GM23338 (cell line): Measurements from ENCODE around the gene CDYL. TPM values are rescaled to one million over a fixed set of nuclear protein-coding genes. Genes with fewer than 3 reads are reported as not detected.

Source experiments
- ATAC-seq: fragments of 200-7000 bp; cut with Tn5 transposase; 3 replicates; pipeline ENCODE4 v1.9.1; 2020
- DNase-seq: peaks from one replicate; pipeline ENCODE4 v3.0.0-alpha.2; 2015; ENCODE audit warnings: low spot score
- H2AFZ ChIP-seq: fragments of 200-600 bp; sonication (generic); 2 replicates; pipeline ENCODE4 v1.8.0; 2016; ENCODE audit warnings: antibody characterized with exemption, mild to moderate bottlenecking, moderate library complexity
- H3F3A ChIP-seq: fragments of 200-600 bp; sonication (generic); replicated peaks from 2 replicates; pipeline ENCODE4 v1.8.0; 2017; ENCODE audit warnings: antibody characterized with exemption, mixed run types, low read depth
- H3K27ac ChIP-seq: fragments of 200-600 bp; sonication (generic); 2 replicates; pipeline ENCODE4 v1.6.1; 2016; ENCODE audit warnings: low read depth
- H3K27me3 ChIP-seq: fragments of 200-600 bp; sonication (generic); 2 replicates; pipeline ENCODE4 v1.8.0; 2016; ENCODE audit warnings: mild to moderate bottlenecking, mixed run types, moderate library complexity; ENCODE audit not compliant: insufficient read depth
- H3K36me3 ChIP-seq: fragments of 200-600 bp; sonication (generic); 2 replicates; pipeline ENCODE4 v1.8.0; 2016; ENCODE audit warnings: mild to moderate bottlenecking; ENCODE audit not compliant: insufficient read depth
- H3K4me1 ChIP-seq: fragments of 200-600 bp; sonication (generic); 2 replicates; pipeline ENCODE4 v1.8.0; 2016; ENCODE audit warnings: mild to moderate bottlenecking, moderate library complexity; ENCODE audit not compliant: insufficient read depth
- H3K4me2 ChIP-seq: fragments of 200-600 bp; sonication (generic); 2 replicates; pipeline ENCODE4 v1.7.1; 2017; ENCODE audit warnings: mixed run types
- H3K4me3 ChIP-seq: fragments of 200-600 bp; sonication (generic); 2 replicates; pipeline ENCODE4 v1.6.1; 2016; ENCODE audit warnings: mixed run types
- H3K79me2 ChIP-seq: fragments of 200-600 bp; sonication (generic); replicated peaks from 2 replicates; pipeline ENCODE4 v1.8.0; 2017; ENCODE audit warnings: mild to moderate bottlenecking; ENCODE audit not compliant: insufficient read depth
- H3K9me2 ChIP-seq: fragments of 200-600 bp; sonication (generic); 2 replicates; pipeline ENCODE4 v1.8.0; 2017; ENCODE audit not compliant: insufficient read depth
- H4K20me1 ChIP-seq: fragments of 200-600 bp; sonication (generic); replicated peaks from 2 replicates; pipeline ENCODE4 v1.8.0; 2017; ENCODE audit warnings: mild to moderate bottlenecking; ENCODE audit not compliant: insufficient read depth
- H3K27ac Mint-ChIP-seq: 2 replicates; pipeline ENCODE4 v1.8.0; 2020; ENCODE audit warnings: inconsistent platforms, mild to moderate bottlenecking, moderate library complexity, mixed read lengths
- H3K27me3 Mint-ChIP-seq: 3 replicates; pipeline ENCODE4 v1.8.0; 2022; ENCODE audit warnings: low read depth, mild to moderate bottlenecking, moderate library complexity, mixed read lengths, inconsistent platforms; ENCODE audit not compliant: insufficient read depth, poor library complexity
- H3K36me3 Mint-ChIP-seq: 3 replicates; pipeline ENCODE4 v1.8.0; 2021; ENCODE audit warnings: low read depth, mild to moderate bottlenecking, inconsistent platforms, moderate library complexity, mixed read lengths
- H3K4me1 Mint-ChIP-seq: 3 replicates; pipeline ENCODE4 v1.8.0; 2020; ENCODE audit warnings: mild to moderate bottlenecking, inconsistent platforms, mixed read lengths
- H3K4me3 Mint-ChIP-seq: 3 replicates; pipeline ENCODE4 v1.8.0; 2021; ENCODE audit warnings: moderate library complexity, mild to moderate bottlenecking, inconsistent platforms, mixed read lengths
- H3K9me3 Mint-ChIP-seq: 3 replicates; pipeline ENCODE4 v1.8.0; 2020; ENCODE audit warnings: moderate library complexity, mild to moderate bottlenecking, inconsistent platforms, mixed read lengths
- CREB1 ChIP-seq: fragments of 250-450 bp; sonication (Bioruptor Pico); IDR thresholded peaks from 2 replicates; pipeline ENCODE4 v1.5.0; 2020; ENCODE audit warnings: low read depth, mild to moderate bottlenecking, moderate library complexity
- CTCF ChIP-seq, 2 experiments: fragments of 200-600 bp in 1 of 2; sonication (generic) in 1 of 2; conservative IDR thresholded peaks; 2 replicates each; pipeline versions ENCODE4 v1.5.1 to v1.6.1; 2016 to 2017; ENCODE audit warnings: antibody characterized with exemption in 2 of 2, low read depth in 2 of 2, mild to moderate bottlenecking in 2 of 2, moderate library complexity in 1 of 2
- ETS1 ChIP-seq: IDR thresholded peaks from 2 replicates; pipeline ENCODE4 v1.6.1; 2016; ENCODE audit warnings: antibody characterized with exemption
- EZH2 ChIP-seq: fragments of 200-600 bp; sonication (generic); IDR thresholded peaks from one replicate; pipeline ENCODE4 v1.8.0; 2017; ENCODE audit warnings: antibody characterized with exemption, mild to moderate bottlenecking, low read depth; ENCODE audit not compliant: unreplicated experiment
- EZH2phosphoT487 ChIP-seq: fragments of 200-600 bp; sonication (generic); IDR thresholded peaks from one replicate; pipeline ENCODE4 v1.8.1; 2018; ENCODE audit warnings: antibody characterized with exemption; ENCODE audit not compliant: unreplicated experiment
- JUNB ChIP-seq: IDR thresholded peaks from one replicate; pipeline ENCODE4 v1.6.1; 2016; ENCODE audit warnings: antibody characterized with exemption; ENCODE audit not compliant: unreplicated experiment
- NANOG ChIP-seq: IDR thresholded peaks from 2 replicates; pipeline ENCODE4 v1.6.1; 2016; ENCODE audit warnings: antibody characterized with exemption, borderline replicate concordance
- POLR2AphosphoS5 ChIP-seq: IDR thresholded peaks from 2 replicates; pipeline ENCODE4 v1.6.1; 2016; ENCODE audit warnings: antibody characterized with exemption, low read depth
- STAT1 ChIP-seq: IDR thresholded peaks from one replicate; pipeline ENCODE4 v1.6.1; 2016; ENCODE audit warnings: antibody characterized with exemption; ENCODE audit not compliant: unreplicated experiment
- ZNF114 ChIP-seq: fragments of 250-450 bp; sonication (Bioruptor Pico); IDR thresholded peaks from 2 replicates; pipeline ENCODE4 v1.5.0; 2020; ENCODE audit warnings: mild to moderate bottlenecking, moderate library complexity
- ZNF331 ChIP-seq: fragments of 250-450 bp; sonication (Bioruptor Pico); IDR thresholded peaks from 2 replicates; pipeline ENCODE4 v1.5.0; 2020; ENCODE audit warnings: low read depth, mild to moderate bottlenecking, moderate library complexity
- polyA plus RNA-seq: library from polyadenylated mRNA; unstranded; fragments of >200 nt; fragmentation: Nextera tagmentation; extraction: Ambion mirVana; gene quantifications from 2 replicates; pipeline ENCODE4 v1.2.1, GENCODE V29; 2016
- total RNA-seq: library from RNA; depleted of rRNA; stranded (reverse); fragments of >200 nt; shearing (Covaris generic); gene quantifications from 2 replicates; pipeline ENCODE4 v1.2.3, GENCODE V29; 2014
- TF ChIP-seq, protein P1 (sequence below): fragments of 250-450 bp; sonication (Bioruptor Pico); IDR thresholded peaks from 2 replicates; pipeline ENCODE4 v1.5.0; 2020; ENCODE audit warnings: mild to moderate bottlenecking, moderate library complexity
- TF ChIP-seq, protein P2 (sequence below): IDR thresholded peaks from one replicate; pipeline ENCODE4 v1.6.1; 2018; ENCODE audit warnings: antibody characterized with exemption; ENCODE audit not compliant: unreplicated experiment

CDYL gene
- total and polyA plus RNA-seq, 2 experiments from 2014 or later, result 67.2 to 128 TPM

GRCh38 chr6:4965562-4966389 lies 189.6 kb downstream of the CDYL start:
- H4K20me1 ChIP-seq, result no peaks in the 10 kb centered on the region
- no peaks in the 10 kb centered on the region for H3K9me2 ChIP-seq
- H3K79me2 ChIP-seq, result no peaks in the 10 kb centered on the region
- no peaks in the 10 kb centered on the region for H3K36me3 ChIP-seq
- no peak overlapping the region for H3K4me3 ChIP-seq
- Mint-ChIP-seq H3K4me3 (no peak overlapping the region), H3K4me1 (peaks cover 16% of the 10 kb centered on the region), H3K27me3 (peaks cover 7% of the 10 kb centered on the region), H3K27ac (no peak overlapping the region), H3K36me3 (no peaks in the 10 kb centered on the region), H3K9me3 (no peaks in the 10 kb centered on the region)
- peak overlapping the region; percentile 72 for H2AFZ ChIP-seq
- peak; percentile 43 for ATAC-seq
- no peak overlapping the region for H3K4me2 ChIP-seq
- no peak for DNase-seq
- H3K27me3 ChIP-seq, result no peaks in the 10 kb centered on the region
- no peaks in the 10 kb centered on the region for H3K4me1 ChIP-seq
- H3K27ac ChIP-seq, result no peak overlapping the region
- TF ChIP-seq POLR2AphosphoS5, result no peak
- no peak for TF ChIP-seq ETS1
- no peak for TF ChIP-seq CREB1 (CRISPR knock-in tag)
- no peak for TF ChIP-seq NANOG
- no peak for TF ChIP-seq EZH2
- no peak for TF ChIP-seq EZH2phosphoT487
- TF ChIP-seq, protein P1, sequence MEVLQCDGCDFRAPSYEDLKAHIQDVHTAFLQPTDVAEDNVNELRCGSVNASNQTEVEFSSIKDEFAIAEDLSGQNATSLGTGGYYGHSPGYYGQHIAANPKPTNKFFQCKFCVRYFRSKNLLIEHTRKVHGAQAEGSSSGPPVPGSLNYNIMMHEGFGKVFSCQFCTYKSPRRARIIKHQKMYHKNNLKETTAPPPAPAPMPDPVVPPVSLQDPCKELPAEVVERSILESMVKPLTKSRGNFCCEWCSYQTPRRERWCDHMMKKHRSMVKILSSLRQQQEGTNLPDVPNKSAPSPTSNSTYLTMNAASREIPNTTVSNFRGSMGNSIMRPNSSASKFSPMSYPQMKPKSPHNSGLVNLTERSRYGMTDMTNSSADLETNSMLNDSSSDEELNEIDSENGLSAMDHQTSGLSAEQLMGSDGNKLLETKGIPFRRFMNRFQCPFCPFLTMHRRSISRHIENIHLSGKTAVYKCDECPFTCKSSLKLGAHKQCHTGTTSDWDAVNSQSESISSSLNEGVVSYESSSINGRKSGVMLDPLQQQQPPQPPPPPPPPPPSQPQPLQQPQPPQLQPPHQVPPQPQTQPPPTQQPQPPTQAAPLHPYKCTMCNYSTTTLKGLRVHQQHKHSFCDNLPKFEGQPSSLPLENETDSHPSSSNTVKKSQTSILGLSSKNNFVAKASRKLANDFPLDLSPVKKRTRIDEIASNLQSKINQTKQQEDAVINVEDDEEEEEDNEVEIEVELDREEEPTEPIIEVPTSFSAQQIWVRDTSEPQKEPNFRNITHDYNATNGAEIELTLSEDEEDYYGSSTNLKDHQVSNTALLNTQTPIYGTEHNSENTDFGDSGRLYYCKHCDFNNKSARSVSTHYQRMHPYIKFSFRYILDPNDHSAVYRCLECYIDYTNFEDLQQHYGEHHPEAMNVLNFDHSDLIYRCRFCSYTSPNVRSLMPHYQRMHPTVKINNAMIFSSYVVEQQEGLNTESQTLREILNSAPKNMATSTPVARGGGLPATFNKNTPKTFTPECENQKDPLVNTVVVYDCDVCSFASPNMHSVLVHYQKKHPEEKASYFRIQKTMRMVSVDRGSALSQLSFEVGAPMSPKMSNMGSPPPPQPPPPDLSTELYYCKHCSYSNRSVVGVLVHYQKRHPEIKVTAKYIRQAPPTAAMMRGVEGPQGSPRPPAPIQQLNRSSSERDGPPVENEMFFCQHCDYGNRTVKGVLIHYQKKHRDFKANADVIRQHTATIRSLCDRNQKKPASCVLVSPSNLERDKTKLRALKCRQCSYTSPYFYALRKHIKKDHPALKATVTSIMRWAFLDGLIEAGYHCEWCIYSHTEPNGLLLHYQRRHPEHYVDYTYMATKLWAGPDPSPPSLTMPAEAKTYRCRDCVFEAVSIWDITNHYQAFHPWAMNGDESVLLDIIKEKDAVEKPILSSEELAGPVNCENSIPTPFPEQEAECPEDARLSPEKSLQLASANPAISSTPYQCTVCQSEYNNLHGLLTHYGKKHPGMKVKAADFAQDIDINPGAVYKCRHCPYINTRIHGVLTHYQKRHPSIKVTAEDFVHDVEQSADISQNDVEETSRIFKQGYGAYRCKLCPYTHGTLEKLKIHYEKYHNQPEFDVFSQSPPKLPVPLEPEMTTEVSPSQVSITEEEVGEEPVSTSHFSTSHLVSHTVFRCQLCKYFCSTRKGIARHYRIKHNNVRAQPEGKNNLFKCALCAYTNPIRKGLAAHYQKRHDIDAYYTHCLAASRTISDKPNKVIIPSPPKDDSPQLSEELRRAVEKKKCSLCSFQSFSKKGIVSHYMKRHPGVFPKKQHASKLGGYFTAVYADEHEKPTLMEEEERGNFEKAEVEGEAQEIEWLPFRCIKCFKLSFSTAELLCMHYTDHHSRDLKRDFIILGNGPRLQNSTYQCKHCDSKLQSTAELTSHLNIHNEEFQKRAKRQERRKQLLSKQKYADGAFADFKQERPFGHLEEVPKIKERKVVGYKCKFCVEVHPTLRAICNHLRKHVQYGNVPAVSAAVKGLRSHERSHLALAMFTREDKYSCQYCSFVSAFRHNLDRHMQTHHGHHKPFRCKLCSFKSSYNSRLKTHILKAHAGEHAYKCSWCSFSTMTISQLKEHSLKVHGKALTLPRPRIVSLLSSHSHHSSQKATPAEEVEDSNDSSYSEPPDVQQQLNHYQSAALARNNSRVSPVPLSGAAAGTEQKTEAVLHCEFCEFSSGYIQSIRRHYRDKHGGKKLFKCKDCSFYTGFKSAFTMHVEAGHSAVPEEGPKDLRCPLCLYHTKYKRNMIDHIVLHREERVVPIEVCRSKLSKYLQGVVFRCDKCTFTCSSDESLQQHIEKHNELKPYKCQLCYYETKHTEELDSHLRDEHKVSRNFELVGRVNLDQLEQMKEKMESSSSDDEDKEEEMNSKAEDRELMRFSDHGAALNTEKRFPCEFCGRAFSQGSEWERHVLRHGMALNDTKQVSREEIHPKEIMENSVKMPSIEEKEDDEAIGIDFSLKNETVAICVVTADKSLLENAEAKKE (CRISPR knock-in tag), result no peak
- no peak for TF ChIP-seq ZNF331 (CRISPR knock-in tag)
- no peak for TF ChIP-seq STAT1
- TF ChIP-seq JUNB, result no peak
- TF ChIP-seq, protein P2, sequence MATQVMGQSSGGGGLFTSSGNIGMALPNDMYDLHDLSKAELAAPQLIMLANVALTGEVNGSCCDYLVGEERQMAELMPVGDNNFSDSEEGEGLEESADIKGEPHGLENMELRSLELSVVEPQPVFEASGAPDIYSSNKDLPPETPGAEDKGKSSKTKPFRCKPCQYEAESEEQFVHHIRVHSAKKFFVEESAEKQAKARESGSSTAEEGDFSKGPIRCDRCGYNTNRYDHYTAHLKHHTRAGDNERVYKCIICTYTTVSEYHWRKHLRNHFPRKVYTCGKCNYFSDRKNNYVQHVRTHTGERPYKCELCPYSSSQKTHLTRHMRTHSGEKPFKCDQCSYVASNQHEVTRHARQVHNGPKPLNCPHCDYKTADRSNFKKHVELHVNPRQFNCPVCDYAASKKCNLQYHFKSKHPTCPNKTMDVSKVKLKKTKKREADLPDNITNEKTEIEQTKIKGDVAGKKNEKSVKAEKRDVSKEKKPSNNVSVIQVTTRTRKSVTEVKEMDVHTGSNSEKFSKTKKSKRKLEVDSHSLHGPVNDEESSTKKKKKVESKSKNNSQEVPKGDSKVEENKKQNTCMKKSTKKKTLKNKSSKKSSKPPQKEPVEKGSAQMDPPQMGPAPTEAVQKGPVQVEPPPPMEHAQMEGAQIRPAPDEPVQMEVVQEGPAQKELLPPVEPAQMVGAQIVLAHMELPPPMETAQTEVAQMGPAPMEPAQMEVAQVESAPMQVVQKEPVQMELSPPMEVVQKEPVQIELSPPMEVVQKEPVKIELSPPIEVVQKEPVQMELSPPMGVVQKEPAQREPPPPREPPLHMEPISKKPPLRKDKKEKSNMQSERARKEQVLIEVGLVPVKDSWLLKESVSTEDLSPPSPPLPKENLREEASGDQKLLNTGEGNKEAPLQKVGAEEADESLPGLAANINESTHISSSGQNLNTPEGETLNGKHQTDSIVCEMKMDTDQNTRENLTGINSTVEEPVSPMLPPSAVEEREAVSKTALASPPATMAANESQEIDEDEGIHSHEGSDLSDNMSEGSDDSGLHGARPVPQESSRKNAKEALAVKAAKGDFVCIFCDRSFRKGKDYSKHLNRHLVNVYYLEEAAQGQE, result no peak
- no peak for TF ChIP-seq ZNF114
- no peak for TF ChIP-seq CTCF (conservative IDR thresholded peaks at IDR 0.05; ENCODE audit: low read depth in 2 of 2)
- H3F3A ChIP-seq, result no peaks in the 10 kb centered on the region
